GM18907 (cell line): ENCODE data around the gene IMMP2L.

Experiments used
- ATAC-seq: cut with Tn5 transposase; IDR thresholded peaks from one replicate; pipeline ENCODE4 v1.9.1; 2021; ENCODE audit warnings: mild to moderate bottlenecking, moderate library complexity; ENCODE audit not compliant: unreplicated experiment

IMMP2L gene

DNA sequence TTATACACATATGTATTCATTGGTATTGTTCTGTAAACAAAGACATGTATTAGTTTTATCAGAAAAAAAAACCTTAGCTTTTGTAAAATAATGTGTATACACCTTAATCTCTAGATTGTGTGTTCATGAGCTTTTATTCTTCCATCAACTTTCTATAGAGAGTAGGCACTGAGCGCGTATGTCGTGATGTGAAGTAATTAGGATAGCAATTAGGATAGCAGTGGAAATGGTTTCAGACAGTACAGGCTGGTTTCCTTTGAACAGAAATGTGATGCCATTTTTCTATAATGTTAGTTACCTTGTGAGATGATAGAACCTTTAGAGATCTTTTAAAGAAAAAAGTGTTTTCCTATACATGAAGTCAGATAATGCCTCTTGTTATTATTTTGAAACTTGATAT is 709.0 kb downstream of the IMMP2L start:
- ATAC-seq, result no peak

DNA sequence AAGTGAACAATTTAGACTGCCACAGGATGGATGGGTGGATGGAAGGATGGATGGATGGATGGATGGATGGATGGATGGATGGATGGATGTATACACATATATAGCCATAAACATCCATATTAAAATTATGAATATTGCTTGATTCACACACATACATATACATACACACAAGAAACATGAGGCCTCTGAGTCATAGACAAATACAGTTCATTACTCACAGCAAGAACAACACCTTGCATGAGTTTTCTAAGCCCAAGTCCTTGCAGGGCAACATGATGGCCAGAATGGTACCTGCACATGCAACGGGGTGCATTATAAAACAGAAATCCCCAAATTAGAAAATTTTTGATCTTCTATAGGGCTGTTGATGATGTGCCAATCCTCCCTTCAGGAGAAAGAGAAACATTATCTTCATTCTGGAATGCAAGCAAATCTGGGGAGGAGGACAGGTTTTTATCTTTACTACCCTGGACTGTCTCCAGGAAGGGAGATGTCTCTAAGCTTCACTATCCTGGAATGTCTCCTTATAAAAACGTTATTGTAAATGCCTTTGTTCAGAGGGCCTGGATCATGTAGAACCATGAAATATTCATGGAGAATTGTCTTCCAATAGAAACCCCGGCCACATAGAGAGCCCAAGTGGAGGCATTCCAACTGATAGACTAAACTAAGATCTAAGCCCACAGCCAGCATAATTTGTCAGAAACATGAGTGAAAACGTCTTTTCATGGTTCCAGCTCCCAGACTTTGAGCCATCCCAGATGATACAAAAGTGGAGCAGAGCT is 709.9 kb downstream of the IMMP2L start:
- ATAC-seq, result no peak

DNA sequence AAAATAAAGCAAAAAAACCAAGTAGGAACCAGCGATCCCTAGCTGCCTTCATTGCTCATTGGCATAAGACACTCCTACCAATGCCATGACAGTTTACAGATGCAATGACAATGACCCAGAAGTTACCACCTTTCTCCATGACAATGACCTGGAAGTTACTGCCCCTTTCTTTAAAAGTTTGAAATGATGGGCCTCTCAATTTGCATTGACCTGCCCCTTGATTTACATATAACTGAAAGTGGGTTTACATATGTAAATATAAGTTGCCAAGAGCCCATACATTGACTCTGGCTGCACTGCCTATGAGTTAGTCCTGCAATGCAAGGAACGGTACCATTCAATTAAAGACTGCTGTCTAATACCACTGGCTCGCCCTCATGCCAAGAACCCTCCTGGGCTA is 712.1 kb downstream of the IMMP2L start:
- no peak for ATAC-seq

DNA sequence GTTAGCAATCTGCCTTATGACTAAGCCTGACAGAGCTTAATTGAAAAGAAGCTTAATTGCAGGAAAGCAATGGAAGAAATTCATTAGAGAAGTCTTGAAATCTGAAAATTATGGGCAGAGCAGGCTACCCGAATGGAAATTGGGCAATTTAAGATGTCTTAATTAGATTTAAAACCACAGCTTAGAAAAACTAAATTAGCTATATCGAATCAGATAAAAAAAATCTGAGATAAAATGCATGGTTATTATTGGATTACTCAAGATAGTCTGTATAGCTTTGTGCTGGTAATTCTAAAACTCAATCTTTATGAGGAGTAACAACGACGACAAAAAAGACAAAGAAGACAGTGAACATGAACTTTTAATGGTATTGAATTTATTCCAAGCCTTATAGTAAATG is 719.5 kb downstream of the IMMP2L start:
- ATAC-seq, result no peak

DNA sequence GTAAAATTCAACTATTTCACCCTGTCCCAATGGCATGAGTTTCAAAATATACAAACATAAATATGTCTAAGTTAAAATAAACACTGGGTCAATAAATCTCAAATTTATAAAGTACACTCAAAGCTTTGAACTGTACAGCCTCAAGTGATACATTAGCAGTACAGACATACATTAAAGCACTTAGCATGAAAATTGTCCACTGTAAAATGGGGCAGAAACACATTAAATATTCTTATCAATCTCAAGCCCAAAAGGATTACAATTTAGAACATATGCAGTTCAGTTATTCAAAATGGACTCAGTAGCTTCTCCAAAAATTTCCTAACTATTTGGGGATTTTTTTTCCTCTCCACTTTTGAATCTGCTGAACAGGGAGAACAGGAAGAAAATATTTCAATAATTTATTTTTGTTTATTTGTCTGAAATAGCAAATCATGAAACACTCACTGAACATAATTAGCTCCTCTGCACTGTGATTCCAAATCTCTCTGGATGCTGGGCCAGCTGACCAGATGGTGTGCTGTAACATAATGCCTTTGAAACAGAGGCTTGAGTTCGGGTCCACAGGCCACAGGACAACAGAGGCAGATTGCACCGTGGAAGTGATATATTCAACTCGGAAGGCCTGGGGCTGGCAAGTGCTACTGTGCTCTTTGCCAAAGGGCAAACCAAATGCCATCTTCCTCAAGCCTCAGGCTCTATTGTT is 720.3 kb downstream of the IMMP2L start:
- ATAC-seq, result no peak

DNA sequence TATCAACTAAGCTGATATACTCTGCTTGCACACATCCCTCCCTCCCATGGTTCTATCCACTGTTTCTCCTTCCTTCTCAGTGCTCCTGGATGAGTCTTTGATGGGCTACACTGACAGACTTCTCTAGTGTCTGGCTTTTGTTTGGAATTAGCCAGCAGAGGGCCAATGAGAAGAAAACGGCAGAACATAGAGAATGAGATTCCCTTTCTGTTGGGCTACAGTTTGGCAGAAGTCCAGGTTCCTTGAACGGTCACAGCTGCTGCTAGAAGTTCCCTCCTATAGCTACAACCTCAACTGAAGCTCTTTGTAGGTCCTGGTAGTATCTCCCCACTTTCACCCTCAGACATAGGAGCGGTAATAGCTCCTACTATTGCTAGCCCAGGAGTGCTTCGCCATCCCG is 722.4 kb downstream of the IMMP2L start:
- no peak for ATAC-seq

DNA sequence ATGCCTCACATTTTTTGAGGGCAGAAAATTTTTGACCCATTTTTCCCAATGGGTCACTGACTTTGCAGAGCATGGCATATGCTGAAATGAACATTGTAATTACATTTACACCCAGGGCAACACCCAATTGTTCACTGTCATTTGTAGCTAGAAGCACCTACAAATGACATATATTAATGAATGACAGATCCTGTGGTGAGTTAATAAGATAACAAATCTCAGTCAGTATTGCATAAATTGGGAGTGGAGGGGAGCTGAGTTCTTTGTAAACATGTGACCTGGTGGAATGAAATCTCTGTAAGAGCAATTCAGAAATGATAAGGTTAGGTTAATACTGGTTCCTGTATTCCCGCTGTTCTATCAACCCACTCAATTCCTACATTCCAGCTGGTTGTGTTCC is 726.4 kb downstream of the IMMP2L start:
- ATAC-seq, result no peak

DNA sequence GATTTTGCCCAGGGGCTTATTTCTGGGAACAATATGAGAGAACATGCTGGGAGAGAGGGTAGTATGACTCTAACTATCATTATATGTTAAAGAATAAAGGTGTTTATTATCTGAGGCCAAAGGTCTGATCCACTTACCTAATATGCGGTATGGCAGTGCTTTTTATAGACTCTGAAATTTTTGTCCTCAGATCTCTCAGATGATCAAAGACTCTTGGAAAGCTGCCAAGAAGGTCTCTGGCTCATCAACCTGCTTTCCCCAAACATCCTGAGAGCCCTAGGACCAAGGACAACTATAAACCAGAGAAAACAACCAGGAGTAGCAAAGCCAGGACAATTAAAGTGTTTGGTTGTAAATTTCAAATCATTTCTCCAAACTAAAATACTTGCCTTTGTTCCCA is 727.1 kb downstream of the IMMP2L start:
- ATAC-seq, result no peak

DNA sequence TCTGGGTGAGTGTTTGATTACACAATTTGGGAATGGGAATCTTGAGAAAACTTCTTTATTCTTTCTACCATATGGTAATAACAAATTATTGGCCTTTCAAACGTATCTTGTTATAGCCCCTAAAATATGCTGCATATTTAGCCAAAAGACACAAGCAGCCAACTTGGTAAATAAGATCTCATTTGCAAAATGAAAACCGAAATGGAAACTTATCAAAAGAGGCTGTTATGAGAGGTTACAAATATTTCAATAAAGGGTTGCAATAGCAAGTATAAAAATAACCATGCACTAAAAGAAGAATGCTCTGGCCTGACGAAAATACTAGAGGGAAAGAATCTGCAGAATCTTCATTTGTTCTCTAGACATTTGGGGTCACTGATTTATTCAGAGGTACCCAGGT is 730.9 kb downstream of the IMMP2L start:
- no peak for ATAC-seq

DNA sequence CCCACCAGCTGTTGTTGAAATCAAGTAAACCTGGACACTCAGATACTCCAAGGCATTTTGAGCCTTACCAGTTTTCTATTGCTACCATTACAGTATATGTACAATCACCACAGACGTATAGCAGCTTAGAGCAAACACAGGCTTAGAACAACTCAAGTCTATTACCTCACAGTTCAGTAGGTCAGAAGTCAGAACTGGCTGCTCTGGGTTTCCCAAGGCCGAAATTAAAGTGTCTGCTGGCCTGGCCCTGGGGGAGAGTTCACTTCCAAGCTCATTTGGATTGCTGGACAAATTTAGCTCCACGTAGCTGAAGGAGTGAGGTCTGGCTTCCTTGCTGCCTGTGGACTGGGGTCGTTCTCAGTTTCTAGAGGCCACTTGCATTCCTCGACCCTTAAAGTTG is 731.5 kb downstream of the IMMP2L start:
- no peak for ATAC-seq

DNA sequence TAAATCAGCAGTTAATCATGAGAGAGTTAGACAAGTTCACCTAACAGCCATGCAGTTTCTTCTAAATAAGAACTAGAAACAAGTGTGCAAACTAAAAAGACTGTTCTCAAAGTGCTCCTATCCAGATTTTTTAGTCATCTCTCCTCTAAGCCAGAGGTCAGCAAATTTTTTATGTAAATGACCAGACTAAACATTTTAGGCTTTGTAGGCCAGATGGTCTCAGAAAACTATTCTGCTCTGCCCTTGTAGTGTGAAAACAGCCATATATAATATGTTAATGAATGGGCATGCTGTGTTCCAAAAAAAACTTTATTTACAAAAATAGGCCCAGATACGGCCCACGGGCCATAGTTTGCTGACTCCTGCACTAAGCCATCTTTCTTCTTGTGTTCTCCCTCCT is 734.4 kb downstream of the IMMP2L start:
- ATAC-seq, result no peak

DNA sequence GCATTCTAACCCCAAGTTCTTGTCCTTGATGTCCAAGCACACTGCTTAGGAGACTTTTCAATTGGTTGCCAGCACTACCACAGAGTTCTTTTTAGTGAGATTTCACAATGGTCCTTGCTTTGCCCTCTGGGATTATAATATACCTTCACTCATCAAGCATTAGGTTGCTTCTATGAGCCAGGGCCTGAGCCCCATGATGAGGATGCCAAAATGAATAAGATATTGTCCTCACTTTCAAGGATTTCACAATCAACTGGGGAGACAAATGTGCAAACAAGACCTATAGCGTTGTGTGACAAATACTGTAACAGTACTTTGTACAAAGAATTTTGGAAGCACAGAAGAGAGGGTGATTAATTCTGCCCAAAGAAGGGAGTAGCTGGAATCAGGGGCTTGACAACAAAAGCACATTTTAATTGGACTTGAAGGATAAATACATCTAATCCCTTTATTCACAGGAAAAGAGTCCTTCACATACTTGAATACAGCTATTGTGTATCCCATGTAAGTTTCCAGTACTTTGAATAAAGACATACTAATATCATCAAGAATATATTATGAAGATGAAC is 734.9 kb downstream of the IMMP2L start:
- no peak for ATAC-seq

DNA sequence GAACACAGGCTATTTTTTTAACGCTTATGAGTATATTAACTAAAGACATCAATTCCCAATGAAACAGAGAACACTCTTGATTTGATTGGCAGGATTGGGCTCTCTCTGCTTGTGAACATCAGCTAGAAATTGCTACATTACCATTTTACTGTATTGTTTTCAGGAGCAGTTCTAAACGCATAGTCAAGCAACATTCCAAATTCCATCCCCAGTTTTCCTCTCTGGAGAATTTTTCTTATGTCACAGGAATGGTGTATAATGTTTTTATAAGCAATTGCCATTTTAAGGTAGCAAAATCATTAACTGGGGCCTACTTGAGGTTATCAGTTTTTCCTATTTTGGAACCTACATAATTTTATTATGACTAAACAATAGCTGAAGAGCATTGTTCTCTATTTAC is 748.3 kb downstream of the IMMP2L start:
- ATAC-seq, result no peak

DNA sequence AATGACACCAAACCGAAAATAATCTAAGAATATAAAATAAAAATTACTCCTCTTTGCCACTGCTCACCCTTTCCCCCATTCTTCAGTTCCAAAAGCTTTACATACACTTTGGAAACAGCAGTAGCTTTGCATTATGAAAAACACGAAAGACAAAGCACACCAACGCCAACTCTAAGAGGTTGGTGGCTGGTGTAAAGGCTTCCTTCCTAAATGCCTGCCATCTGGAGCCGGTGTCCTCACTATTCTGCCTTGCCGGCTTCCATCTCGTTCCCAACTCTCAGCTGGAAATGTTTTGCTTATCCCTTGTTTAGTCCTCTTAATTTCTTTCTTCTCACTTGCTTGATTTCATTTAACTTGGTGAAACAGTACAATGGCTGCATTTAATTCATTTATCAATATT is 752.5 kb downstream of the IMMP2L start:
- no peak for ATAC-seq

DNA sequence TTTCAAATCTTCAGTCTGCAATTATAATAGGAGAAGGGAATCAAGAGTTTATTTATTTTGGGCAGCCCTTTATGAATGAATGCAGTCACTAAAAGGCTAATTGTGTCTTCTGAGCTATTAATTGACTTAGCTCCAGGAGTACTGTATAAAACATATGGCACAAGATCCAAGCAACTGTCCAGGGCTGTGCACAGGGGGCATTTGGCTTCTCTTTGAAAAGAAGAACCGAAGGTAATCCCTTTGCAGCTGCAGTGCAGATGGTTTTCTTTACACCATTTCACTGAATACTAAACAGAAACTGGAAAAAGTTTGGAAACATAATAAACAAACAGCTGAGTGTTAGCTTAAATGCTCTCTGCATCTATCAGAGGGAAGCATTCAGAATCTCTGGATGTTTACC is 753.9 kb downstream of the IMMP2L start:
- ATAC-seq, result no peak

DNA sequence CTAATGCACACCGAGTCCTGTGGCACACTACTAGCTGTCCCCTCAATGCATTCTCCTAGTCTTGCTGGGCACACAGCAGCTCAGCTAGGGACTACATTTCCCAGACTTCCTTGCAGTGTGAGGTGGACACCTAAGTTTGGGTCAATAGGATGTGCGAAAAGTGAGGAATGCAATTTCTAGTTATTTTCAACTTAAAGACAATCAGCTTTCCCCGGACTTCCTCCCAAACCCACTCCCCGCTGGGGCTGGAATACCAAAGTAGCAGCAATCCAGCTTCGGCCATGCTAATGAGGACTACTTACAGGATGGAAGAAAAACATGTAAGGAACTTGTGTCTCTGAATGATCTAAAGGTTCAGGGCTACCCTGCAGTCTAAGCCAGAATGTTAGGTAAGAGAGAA is 757.8 kb downstream of the IMMP2L start:
- no peak for ATAC-seq

DNA sequence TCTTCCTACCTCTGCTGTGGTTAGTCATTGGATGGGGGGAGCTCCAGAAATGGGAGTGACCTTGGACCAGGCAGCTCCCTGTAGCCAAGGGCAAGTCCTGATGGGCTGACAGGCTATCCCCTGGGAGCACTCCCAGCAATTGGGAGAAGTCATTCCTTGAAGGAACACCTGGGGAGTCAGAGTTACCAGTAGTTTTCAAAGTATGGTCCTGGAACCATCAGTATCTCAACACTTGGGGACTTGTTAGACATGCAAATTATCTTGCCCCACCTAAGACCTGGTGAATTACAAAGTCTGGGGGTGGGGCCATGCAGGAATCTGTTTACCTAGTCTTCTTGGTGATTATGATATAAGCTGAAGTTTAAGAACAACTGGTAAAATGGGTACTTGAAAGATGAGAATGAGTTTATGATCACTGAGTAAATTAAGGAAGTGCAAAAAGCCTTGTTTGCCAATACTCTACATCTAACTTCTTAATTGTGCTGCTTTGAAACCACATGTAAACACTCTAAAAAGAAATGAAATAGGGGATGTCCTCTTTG is 758.6 kb downstream of the IMMP2L start:
- ATAC-seq, result no peak

DNA sequence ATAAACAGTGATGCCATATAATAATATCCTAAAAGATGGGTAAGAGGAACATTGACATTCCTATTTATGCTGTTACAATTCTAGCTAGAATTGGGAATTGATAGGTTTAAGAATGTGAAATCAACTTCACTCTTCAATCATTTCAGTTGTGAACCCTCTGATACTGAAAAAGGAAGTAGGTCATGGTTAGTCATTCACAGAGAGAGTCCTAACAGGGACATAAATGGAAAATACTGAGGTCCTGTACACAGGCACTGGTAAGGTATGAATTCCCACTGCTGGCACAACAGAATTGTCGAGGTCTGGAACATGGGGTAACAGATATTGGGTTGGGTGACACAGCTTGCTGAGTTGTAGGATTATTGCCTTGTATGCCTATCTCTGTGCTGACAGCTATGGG is 760.8 kb downstream of the IMMP2L start:
- peak; percentile 89 for ATAC-seq

DNA sequence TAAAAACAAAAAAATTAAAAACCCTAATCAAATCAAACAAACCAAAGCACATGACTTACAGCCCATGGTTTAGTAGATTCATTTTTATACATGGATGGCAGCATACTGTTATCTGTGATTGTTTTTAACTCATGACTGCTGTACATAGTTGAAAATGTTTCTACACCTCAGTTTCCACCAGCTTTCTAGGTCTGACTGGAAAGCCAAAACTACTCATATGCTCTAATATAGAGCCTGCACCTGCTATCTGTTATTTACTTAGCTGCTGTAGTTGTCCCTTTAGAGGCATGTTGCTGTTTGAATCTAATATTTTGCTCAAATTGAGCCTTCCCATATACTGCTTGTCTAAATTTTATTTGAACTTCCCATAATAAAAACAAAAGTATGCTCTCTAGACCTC is 761.3 kb downstream of the IMMP2L start:
- ATAC-seq, result peak; percentile 51

DNA sequence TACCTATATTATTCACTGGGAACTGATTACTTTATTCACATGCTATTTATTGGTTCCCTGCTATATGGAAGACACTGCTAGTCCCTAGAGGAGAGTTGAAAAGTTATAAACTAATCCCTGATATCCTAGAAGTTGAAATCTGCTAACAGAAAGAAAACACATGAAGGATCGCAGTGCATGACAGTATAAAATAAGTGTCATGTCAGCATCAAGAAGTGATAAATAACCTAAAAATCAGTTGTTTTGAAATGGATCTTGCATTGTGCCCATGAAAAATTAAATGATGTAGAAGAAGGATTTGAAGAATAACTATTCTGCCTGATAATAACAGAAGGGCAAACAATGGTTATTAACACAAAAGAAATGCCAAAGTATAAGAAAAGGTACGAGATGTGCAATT is 764.6 kb downstream of the IMMP2L start:
- no peak for ATAC-seq

DNA sequence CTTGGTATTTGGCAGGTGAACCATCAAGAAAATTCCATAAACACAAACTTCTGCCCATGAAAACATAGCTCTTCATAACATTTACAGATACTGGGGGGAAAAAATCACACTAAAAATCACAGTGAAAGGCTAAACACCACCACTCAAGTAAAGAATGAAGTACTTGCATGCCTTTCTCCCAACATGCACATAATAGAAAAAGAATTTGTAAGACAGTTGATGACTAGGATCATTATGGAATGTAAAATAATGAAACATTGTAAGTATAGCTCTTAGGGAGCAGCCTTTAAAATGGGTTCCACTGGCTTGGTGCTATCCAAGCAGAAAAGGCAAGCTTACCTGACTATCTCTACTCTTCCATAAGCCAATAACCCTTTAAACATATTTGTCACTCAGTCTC is 771.3 kb downstream of the IMMP2L start:
- no peak for ATAC-seq

DNA sequence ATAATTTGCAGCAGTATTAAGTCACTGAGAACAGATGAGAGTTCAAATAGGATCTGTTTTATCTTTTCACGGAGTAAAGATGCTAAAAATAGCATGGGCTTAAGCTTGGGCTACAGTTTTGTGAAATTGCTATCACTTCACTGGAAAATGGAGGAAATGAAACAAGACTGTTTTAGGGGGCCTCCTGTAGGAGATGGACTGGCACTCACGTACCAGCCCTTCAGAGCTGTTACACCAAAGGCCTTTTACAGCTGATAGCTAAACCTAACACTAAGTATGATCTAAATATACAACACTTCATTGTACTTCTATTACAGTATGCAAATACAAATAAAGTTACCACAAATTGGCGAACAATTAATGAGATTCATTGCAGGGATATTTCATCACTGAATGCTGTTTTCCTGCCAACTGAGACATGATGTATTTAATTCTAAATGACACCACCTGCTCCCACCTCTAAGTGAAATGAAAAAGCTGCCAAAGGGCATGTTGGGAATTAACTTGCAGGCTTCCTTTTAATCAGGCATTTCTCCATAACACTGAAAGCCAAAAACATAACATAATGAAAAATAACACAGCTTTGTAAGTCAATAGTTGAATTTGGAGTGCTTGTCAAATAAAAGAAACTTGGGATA is 775.8 kb downstream of the IMMP2L start:
- no peak for ATAC-seq
